ENCODE data around the gene RSF1. TPM values are rescaled to one million over a fixed set of nuclear protein-coding genes. Genes with fewer than 3 reads are reported as not detected.

The RSF1 gene
- total RNA-seq, 1 donor from 2014 or later: 151 TPM

- DNase-seq (ENCODE audit: low spot score in 2 of 2): no peak
- no peak for FAIRE-seq
Measured at GRCh38 chr11:77699425-77699824, 121.1 kb downstream of the RSF1 start.

- DNase-seq (ENCODE audit: low spot score in 2 of 2) (no peak), FAIRE-seq (no peak)
Measured at GRCh38 chr11:77698896-77699295, 121.6 kb downstream of the RSF1 start.

- FAIRE-seq: no peak
Measured at GRCh38 chr11:77697865-77698264, 122.7 kb downstream of the RSF1 start.

DNA sequence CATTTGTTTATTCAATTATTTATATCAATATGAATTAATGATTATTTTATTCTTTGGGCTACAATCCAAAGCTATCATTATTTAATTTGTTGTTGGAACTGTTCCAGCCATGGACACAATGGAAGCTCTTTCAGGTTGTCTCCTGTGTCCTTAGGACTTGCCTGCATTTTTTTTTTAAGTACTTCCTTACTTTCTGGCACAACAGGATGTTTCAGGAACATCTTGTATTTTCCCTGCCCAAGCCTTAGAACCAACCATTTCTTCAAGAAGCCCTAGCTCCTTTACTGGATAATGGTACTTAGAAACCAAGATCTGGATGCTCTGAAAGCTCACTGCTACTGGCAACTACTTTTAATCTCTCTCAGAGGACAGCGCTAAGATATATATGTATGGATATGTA is 125.1 kb downstream of the RSF1 start:
- FAIRE-seq: no peak
- DNase-seq (ENCODE audit: low spot score in 2 of 2): no peak

More at GRCh38 chr11:77697865-77698264, 122.7 kb downstream of the RSF1 start:
- DNase-seq (ENCODE audit: low spot score in 2 of 2): no peak

- no peak for DNase-seq (ENCODE audit: low spot score in 2 of 2)
- no peak for FAIRE-seq
Measured at GRCh38 chr11:77690649-77691048, 129.9 kb downstream of the RSF1 start.

DNA sequence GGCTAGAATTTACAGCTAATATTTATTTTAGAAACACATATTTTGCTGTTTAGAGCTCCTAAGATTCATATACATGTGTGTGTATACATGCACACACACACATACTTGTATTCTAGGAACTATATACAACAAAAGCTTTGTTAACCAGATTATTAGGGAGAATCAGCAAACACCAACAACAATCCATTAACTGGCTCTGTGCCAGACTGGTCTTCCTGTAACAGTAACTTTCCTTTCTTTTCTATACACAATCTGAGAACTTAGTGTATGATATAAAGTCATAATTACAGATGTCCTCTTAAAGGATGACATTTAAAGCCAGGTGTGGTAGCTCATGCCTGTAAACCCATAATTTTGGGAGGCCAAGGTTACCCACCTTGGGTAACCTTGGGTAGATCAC is 133.4 kb downstream of the RSF1 start:
- DNase-seq (ENCODE audit: low spot score in 2 of 2) (no peak), FAIRE-seq (no peak)

GRCh38 chr11:77677138-77677537 is 143.4 kb downstream of the RSF1 start:
- DNase-seq (ENCODE audit: low spot score in 2 of 2): no peak
- FAIRE-seq: no peak

DNA sequence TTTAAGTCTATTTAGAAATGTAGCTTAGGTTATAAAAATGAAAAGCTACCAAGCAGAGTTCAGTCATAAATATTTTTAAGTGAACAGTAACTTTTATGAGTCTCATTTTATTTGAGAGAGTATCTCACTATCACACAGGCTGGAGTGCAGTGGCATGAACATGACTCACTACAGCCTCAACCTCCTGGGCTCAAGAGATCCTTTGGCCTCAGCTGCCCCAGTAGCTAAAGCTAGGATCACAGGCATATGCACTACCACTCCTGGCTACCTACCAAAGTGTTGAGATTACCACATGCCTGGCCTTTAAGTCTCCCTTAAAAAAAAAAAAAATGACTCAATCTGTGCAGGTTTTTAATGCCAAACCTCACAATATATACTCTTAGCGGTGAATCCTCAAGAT is 148.3 kb downstream of the RSF1 start:
- FAIRE-seq (no peak), DNase-seq (ENCODE audit: low spot score in 2 of 2) (no peak)

- DNase-seq (ENCODE audit: low spot score in 2 of 2) (no peak), FAIRE-seq (no peak)
Measured at GRCh38 chr11:77669848-77670511, 150.5 kb downstream of the RSF1 start.

DNA sequence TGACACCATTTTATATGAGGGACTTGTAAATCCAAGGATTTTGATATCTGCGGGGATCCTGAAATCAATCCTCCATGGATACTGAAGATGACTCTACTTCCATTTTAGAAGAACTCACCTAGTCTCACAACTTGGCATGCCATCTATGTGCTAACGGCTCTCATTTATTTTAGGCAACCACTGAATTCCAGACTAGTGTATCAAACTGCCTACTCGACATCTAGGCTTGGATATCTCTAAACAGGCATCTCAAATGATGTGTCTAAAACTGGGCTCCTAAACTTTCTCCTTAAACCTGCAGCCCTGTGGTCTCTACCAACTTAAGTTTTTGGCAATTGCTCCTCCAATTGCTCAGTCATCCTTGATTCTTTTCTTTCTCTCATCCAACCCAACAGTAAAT is 151.8 kb downstream of the RSF1 start:
- FAIRE-seq: no peak

GRCh38 chr11:77665240-77665965 is 155.1 kb downstream of the RSF1 start:
- no peak for DNase-seq (ENCODE audit: low spot score in 2 of 2)
- FAIRE-seq: no peak

More for the DNA sequence above, 151.8 kb downstream of the RSF1 start:
- DNase-seq (ENCODE audit: low spot score in 2 of 2): no peak

DNA sequence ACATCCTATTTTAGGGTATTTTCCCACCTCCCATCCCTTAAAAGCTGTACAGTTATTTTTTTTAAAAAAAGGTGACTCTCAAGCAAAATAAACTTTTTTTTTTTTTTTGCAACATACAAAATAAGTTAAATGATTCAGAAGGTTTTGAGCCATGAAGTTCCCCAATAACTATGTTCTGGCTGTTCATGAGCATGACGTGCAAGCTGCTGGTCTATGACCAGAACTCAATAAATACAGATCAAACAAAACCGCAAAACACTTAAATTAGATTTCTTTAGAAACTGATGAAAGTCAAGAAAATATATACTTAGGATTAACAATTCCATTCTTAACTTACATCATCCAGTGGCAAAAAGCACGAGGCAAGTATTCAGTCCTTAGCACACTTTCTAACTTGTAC is 158.9 kb downstream of the RSF1 start:
- FAIRE-seq (no peak), DNase-seq (ENCODE audit: low spot score in 2 of 2) (no peak)

- no peak for FAIRE-seq
- no peak for DNase-seq (ENCODE audit: low spot score in 2 of 2)
Measured at GRCh38 chr11:77660947-77661346, 159.6 kb downstream of the RSF1 start.

DNA sequence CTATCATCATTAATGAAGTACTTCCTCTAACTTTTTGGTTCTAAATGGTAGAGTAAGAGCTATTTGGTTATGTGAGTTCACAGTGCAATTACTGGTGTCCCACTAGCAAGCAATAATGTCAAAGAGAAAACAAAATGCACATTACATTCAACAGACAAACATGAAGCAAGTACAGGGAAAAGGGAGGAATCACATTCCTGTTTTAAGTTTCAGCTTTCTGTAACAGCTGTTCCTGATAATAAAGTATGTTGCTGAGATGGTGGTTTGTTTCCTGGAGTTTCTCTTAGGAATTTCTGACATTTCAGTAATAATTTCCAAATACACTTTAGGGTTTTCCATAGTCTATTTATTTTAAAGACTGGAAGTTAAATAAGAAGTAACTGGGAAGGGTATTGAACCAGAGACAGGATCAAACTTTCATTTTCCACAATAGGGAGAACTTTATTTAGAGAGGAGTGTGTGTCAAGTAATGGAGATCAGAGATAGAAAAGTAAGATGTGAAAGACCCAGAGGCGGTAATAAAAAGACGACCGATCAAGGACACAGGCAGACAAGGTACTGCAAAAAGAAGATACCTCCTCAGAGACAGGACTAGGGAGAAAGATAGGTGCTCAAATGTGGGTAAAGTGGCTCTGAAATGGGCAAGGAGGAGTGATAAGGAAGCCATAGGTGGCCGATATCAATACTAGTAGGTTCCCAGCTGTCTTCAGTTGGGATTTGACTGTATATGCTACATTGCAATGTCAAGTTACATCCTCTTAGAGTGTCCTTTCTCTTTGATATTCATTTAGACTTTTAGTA is 162.1 kb downstream of the RSF1 start:
- FAIRE-seq (no peak), DNase-seq (ENCODE audit: low spot score in 2 of 2) (no peak)

GRCh38 chr11:77656362-77656761 is 164.2 kb downstream of the RSF1 start:
- no peak for FAIRE-seq

DNA sequence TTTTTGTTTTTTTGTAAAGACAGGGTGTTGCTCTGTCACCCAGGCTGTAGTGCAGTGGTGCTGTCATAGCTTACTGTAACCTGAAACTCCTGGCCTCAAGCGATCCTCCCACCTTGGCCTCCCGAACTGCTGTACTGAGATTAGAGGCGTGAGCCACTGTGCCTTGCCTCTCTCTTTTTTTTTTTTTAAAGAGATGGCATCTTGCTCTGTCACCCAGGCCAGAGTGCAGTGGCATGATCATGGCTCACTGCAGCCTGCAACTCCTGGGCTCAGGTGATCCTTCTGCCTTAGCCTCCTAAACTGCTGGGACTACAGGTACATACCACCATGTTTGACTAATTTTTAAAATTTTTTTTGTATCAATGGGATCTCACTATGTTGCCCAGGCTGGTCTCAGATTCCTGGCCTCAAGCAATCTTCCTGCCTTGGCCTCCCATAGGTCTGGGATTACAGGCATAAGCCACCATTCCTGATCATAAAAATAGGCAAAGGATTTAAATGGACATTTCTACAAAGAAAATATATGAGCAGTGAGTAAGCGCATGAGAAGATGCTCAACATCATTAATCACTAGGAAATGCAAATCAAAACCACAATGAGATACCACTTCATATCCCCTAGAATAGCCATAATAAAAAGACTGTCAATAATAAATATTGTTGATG is 165.6 kb downstream of the RSF1 start:
- DNase-seq (ENCODE audit: low spot score in 2 of 2) (no peak), FAIRE-seq (no peak)

More at GRCh38 chr11:77656362-77656761, 164.2 kb downstream of the RSF1 start:
- DNase-seq (ENCODE audit: low spot score in 2 of 2): no peak

GRCh38 chr11:77650123-77650522 is 170.4 kb downstream of the RSF1 start:
- DNase-seq (ENCODE audit: low spot score in 2 of 2): no peak

DNA sequence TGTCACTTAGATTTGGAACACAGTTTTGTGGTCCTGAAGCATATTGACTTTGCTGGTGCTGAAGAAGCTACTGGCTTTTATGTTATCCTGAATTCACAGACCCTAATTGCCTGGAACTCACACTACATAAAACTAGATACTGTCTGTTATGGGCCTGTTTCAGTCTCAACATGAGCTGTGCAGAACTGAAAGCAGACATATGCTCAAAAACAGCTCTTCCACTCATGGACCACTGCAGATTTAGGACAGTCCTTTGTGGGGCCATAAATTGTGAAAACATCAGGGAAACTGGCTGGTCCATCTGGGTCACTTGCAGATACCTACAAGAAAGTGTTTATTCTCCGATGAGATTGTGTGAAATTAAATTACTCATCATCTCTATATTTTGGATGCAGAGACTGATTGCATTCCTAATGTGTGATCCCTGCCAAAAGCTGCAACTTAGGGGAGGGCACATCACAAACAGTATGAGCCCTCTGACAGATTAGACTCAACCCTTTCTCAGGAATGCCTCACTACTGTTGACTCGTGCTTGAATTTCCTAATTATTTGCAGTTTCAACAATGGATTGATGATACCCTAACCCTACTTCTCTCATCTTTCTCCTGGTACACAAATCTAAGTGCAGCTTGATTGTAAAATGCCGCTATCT is 172.7 kb downstream of the RSF1 start:
- FAIRE-seq (no peak), DNase-seq (ENCODE audit: low spot score in 2 of 2) (no peak)

More at GRCh38 chr11:77650123-77650522, 170.4 kb downstream of the RSF1 start:
- no peak for FAIRE-seq

DNA sequence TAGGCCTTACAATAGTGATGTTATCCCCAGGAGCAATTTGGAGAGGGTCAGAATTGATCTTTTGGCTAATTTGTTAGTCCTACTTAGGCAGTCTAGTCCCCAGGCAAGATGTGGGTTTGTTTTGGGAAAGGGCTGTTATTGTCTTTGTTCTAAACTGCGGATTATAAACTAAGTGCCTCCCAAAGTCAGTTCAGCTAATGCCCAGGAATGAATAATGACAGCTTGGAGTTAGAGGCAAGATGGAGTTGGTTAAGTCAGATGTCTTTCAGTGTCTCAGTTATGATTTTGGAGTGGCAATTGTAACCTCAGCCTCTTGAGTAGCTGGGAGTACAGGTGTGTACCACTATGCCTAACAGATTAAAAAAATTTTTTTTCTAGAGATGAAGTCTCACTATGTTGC is 175.6 kb downstream of the RSF1 start:
- DNase-seq (ENCODE audit: low spot score in 2 of 2) (no peak), FAIRE-seq (no peak)

- FAIRE-seq (no peak), DNase-seq (ENCODE audit: low spot score in 2 of 2) (no peak)
Measured at GRCh38 chr11:77642228-77642627, 178.3 kb downstream of the RSF1 start.
